HepG2 (cell line): ENCODE measurements around the gene ITCH. TPM values are rescaled to one million over a fixed set of nuclear protein-coding genes. Genes with fewer than 3 reads are reported as not detected.

Experiments used
- HMGXB4 ChIP-seq, 2 experiments: sonication (generic) in 1 of 2; formaldehyde crosslinking in 1 of 2; IDR thresholded peaks; 2 replicates each; pipeline versions ENCODE4 v1.4.0 to v1.6.1; 2018 to 2020; ENCODE audit warnings: missing genetic modification reagents in 2 of 2, borderline replicate concordance in 1 of 2, low read depth in 1 of 2, mild to moderate bottlenecking in 1 of 2, missing biosample characterization in 1 of 2
- NFE2L2 ChIP-seq: fragments of 150-350 bp; IDR thresholded peaks from 2 replicates; pipeline ENCODE4 v1.6.1; 2014; ENCODE audit warnings: low read length
- NR2F1 ChIP-seq, 2 experiments: fragments of 450-650 bp in 1 of 2; formaldehyde crosslinking in 1 of 2; IDR thresholded peaks; 2 replicates each; pipeline versions ENCODE4 v1.5.0 to v1.6.1; 2016 to 2020; ENCODE audit warnings: mild to moderate bottlenecking in 1 of 2, missing compliant biosample characterization in 1 of 2, missing genetic modification reagents in 1 of 2, moderate library complexity in 1 of 2
- RARA ChIP-seq: IDR thresholded peaks from 2 replicates; pipeline ENCODE4 v1.6.1; 2016; ENCODE audit warnings: missing genetic modification reagents, missing compliant biosample characterization
- RXRA ChIP-seq: sonication (generic); formaldehyde crosslinking; IDR thresholded peaks from 2 replicates; pipeline ENCODE4 v1.5.1; 2020; ENCODE audit warnings: missing genetic modification reagents
- THAP11 ChIP-seq: IDR thresholded peaks from 2 replicates; pipeline ENCODE4 v1.6.1; 2016; ENCODE audit warnings: missing biosample characterization, missing genetic modification reagents
- ZNF331 ChIP-seq: sonication (generic); formaldehyde crosslinking; IDR thresholded peaks from 2 replicates; pipeline ENCODE4 v1.4.0; 2020; ENCODE audit warnings: missing genetic modification reagents
- ZNF558 ChIP-seq: sonication (generic); formaldehyde crosslinking; IDR thresholded peaks from 2 replicates; pipeline ENCODE4 v1.9.0; 2022; ENCODE audit warnings: mild to moderate bottlenecking, missing genetic modification reagents, borderline replicate concordance
- ZNF83 ChIP-seq: sonication (generic); formaldehyde crosslinking; IDR thresholded peaks from 2 replicates; pipeline ENCODE4 v1.4.0; 2020; ENCODE audit warnings: missing genetic modification reagents, mild to moderate bottlenecking, borderline replicate concordance
- ZNF883 ChIP-seq: sonication (generic); formaldehyde crosslinking; IDR thresholded peaks from 2 replicates; pipeline ENCODE4 v1.5.1; 2020; ENCODE audit warnings: mild to moderate bottlenecking, missing genetic modification reagents; ENCODE audit errors: not compliant biosample characterization
- polyA plus RNA-seq, 8 experiments: library from polyadenylated mRNA; depleted of rRNA in 3 of 8; stranded (reverse) in 7 of 8; unstranded in 1 of 8; fragments of >200 nt; fragmentation: Illumina TruSeq in 4 of 8; extraction: Trizol in 4 of 8; gene quantifications; 2 replicates each; pipeline versions ENCODE4 v1.2.1 to v1.2.3, GENCODE V29; 2011 to 2016; ENCODE audit warnings: low read depth in 4 of 8, missing spikeins in 1 of 8, mixed read lengths in 1 of 8; ENCODE audit not compliant: insufficient read depth in 1 of 8
- total RNA-seq, 5 experiments: library from RNA; depleted of rRNA; stranded (reverse); fragments of >200 nt; fragmentation: Illumina TruSeq; extraction: Trizol; gene quantifications; 2 replicates each; pipeline ENCODE4 v1.2.3, GENCODE V29; 2016; ENCODE audit warnings: low read depth in 1 of 5
- TF ChIP-seq, protein P1 (sequence below): sonication (generic); formaldehyde crosslinking; IDR thresholded peaks from 2 replicates; pipeline ENCODE4 v1.5.1; 2020; ENCODE audit warnings: missing genetic modification reagents, mild to moderate bottlenecking, borderline replicate concordance
- TF ChIP-seq, protein P2 (sequence below): sonication (generic); formaldehyde crosslinking; IDR thresholded peaks from 2 replicates; pipeline ENCODE4 v1.5.0; 2020; ENCODE audit warnings: missing genetic modification reagents
- TF ChIP-seq, protein P3 (sequence below): sonication (generic); formaldehyde crosslinking; IDR thresholded peaks from 2 replicates; pipeline ENCODE4 v1.4.0; 2020; ENCODE audit warnings: missing genetic modification reagents, mild to moderate bottlenecking, borderline replicate concordance
- TF ChIP-seq, protein P4 (sequence below): sonication (generic); formaldehyde crosslinking; IDR thresholded peaks from 2 replicates; pipeline ENCODE4 v1.5.1; 2020; ENCODE audit warnings: mild to moderate bottlenecking, missing genetic modification reagents, moderate library complexity
- TF ChIP-seq, protein P5 (sequence below): sonication (generic); formaldehyde crosslinking; IDR thresholded peaks from 2 replicates; pipeline ENCODE4 v1.8.0; 2022; ENCODE audit warnings: missing genetic modification reagents, mild to moderate bottlenecking, borderline replicate concordance

ITCH gene
- total and polyA plus RNA-seq, 2 of the 13 experiments (the other 11 are each of a cell fraction or from before 2014, with no cell fraction given), result 20.5 to 112 TPM

DNA sequence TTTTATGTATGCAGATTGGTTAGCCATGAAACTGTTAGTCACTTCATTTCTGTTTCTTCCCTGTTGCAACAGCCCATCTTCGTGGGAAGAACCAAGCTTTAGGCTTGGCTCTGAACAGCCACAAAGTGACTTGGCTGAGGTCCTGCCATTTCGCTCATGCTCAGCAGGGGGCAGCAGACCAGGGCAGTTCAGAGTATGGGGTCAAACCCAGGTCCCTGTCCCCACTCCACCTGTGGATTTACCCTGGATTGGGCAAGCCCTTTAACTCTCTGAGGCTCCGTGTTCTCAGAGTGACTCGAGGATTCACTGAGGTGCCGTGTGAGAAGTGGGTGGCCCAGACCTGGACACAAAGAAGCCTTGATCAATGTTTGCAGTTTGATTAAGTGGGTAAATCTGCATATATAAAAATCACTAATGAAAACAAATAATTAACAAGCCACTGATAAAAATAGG, 175.6 kb downstream of the ITCH start (continued):
- TF ChIP-seq NR2F1 (CRISPR knock-in tag; IDR thresholded peaks at IDR 0.05) (peak; percentile 18 to 47; a peak in 1 of 4 replicates), THAP11 (CRISPR knock-in tag) (peak; percentile 58; the same call in 1 of the 2 replicates), ZNF883 (CRISPR knock-in tag) (peak; percentile 82), HMGXB4 (CRISPR knock-in tag; IDR thresholded peaks at IDR 0.05; ENCODE audit: borderline replicate concordance in 1 of 2, low read depth in 1 of 2) (peak in 1 of 2 experiments; percentile 80; a peak in 2 of 4 replicates), NFE2L2 (0 out of 2 replicates have a peak, but pooled peaks have one; percentile 18), ZNF331 (CRISPR knock-in tag) (peak; percentile 68), ZNF83 (CRISPR knock-in tag) (peak; percentile 43; the same call in 1 of the 2 replicates), RXRA (peak; percentile 99), ZNF558 (CRISPR knock-in tag) (no peak), RARA (peak; percentile 87)
- TF ChIP-seq, protein P1, sequence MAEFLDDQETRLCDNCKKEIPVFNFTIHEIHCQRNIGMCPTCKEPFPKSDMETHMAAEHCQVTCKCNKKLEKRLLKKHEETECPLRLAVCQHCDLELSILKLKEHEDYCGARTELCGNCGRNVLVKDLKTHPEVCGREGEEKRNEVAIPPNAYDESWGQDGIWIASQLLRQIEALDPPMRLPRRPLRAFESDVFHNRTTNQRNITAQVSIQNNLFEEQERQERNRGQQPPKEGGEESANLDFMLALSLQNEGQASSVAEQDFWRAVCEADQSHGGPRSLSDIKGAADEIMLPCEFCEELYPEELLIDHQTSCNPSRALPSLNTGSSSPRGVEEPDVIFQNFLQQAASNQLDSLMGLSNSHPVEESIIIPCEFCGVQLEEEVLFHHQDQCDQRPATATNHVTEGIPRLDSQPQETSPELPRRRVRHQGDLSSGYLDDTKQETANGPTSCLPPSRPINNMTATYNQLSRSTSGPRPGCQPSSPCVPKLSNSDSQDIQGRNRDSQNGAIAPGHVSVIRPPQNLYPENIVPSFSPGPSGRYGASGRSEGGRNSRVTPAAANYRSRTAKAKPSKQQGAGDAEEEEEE, result no peak
- TF ChIP-seq, protein P2, sequence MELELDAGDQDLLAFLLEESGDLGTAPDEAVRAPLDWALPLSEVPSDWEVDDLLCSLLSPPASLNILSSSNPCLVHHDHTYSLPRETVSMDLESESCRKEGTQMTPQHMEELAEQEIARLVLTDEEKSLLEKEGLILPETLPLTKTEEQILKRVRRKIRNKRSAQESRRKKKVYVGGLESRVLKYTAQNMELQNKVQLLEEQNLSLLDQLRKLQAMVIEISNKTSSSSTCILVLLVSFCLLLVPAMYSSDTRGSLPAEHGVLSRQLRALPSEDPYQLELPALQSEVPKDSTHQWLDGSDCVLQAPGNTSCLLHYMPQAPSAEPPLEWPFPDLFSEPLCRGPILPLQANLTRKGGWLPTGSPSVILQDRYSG (CRISPR knock-in tag), result no peak
- TF ChIP-seq, protein P3, sequence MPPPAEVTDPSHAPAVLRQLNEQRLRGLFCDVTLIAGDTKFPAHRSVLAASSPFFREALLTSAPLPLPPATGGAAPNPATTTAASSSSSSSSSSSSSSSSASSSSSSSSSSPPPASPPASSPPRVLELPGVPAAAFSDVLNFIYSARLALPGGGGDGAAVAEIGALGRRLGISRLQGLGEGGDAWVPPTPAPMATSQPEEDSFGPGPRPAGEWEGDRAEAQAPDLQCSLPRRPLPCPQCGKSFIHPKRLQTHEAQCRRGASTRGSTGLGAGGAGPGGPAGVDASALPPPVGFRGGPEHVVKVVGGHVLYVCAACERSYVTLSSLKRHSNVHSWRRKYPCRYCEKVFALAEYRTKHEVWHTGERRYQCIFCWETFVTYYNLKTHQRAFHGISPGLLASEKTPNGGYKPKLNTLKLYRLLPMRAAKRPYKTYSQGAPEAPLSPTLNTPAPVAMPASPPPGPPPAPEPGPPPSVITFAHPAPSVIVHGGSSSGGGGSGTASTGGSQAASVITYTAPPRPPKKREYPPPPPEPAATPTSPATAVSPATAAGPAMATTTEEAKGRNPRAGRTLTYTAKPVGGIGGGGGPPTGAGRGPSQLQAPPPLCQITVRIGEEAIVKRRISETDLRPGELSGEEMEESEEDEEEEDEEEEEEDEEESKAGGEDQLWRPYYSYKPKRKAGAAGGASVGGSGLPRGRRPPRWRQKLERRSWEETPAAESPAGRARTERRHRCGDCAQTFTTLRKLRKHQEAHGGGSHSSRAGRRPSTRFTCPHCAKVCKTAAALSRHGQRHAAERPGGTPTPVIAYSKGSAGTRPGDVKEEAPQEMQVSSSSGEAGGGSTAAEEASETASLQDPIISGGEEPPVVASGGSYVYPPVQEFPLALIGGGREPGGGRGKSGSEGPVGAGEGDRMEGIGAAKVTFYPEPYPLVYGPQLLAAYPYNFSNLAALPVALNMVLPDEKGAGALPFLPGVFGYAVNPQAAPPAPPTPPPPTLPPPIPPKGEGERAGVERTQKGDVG (CRISPR knock-in tag), result no peak
- TF ChIP-seq, protein P4, sequence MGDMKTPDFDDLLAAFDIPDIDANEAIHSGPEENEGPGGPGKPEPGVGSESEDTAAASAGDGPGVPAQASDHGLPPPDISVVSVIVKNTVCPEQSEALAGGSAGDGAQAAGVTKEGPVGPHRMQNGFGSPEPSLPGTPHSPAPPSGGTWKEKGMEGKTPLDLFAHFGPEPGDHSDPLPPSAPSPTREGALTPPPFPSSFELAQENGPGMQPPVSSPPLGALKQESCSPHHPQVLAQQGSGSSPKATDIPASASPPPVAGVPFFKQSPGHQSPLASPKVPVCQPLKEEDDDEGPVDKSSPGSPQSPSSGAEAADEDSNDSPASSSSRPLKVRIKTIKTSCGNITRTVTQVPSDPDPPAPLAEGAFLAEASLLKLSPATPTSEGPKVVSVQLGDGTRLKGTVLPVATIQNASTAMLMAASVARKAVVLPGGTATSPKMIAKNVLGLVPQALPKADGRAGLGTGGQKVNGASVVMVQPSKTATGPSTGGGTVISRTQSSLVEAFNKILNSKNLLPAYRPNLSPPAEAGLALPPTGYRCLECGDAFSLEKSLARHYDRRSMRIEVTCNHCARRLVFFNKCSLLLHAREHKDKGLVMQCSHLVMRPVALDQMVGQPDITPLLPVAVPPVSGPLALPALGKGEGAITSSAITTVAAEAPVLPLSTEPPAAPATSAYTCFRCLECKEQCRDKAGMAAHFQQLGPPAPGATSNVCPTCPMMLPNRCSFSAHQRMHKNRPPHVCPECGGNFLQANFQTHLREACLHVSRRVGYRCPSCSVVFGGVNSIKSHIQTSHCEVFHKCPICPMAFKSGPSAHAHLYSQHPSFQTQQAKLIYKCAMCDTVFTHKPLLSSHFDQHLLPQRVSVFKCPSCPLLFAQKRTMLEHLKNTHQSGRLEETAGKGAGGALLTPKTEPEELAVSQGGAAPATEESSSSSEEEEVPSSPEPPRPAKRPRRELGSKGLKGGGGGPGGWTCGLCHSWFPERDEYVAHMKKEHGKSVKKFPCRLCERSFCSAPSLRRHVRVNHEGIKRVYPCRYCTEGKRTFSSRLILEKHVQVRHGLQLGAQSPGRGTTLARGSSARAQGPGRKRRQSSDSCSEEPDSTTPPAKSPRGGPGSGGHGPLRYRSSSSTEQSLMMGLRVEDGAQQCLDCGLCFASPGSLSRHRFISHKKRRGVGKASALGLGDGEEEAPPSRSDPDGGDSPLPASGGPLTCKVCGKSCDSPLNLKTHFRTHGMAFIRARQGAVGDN (CRISPR knock-in tag), result peak; percentile 28; the same call in 1 of the 2 replicates
- TF ChIP-seq, protein P5, sequence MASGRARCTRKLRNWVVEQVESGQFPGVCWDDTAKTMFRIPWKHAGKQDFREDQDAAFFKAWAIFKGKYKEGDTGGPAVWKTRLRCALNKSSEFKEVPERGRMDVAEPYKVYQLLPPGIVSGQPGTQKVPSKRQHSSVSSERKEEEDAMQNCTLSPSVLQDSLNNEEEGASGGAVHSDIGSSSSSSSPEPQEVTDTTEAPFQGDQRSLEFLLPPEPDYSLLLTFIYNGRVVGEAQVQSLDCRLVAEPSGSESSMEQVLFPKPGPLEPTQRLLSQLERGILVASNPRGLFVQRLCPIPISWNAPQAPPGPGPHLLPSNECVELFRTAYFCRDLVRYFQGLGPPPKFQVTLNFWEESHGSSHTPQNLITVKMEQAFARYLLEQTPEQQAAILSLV (CRISPR knock-in tag), result 0 out of 2 replicates have a peak, but pooled peaks have one; percentile 34
